HL-60 (cell line): ENCODE results near the gene CADM1.

ENCODE experiments used
- DNase-seq, 2 experiments: peaks; one replicate each; pipeline ENCODE4 v3.0.0-alpha.2; 2010 to 2020; ENCODE audit warnings: low read depth in 1 of 2, low spot score in 1 of 2
- H3K27ac ChIP-seq: fragments of 250-450 bp; sonication (Bioruptor Pico); replicated peaks from 2 replicates; pipeline ENCODE4 v1.5.1; 2020; ENCODE audit warnings: mild to moderate bottlenecking, moderate library complexity
- H3K27me3 ChIP-seq: fragments of 250-450 bp; sonication (Bioruptor Pico); 2 replicates; pipeline ENCODE4 v1.5.1; 2021; ENCODE audit warnings: mild to moderate bottlenecking, moderate library complexity; ENCODE audit not compliant: insufficient read depth, poor library complexity, severe bottlenecking
- H3K4me3 ChIP-seq: replicated peaks from 2 replicates; pipeline ENCODE4 v1.5.1; 2011; ENCODE audit warnings: mild to moderate bottlenecking, control low read depth, low read length; ENCODE audit not compliant: insufficient read depth
- CTCF ChIP-seq: IDR thresholded peaks from one replicate; pipeline ENCODE4 v1.5.1; 2011; ENCODE audit warnings: low read length, control low read depth, inconsistent platforms; ENCODE audit not compliant: insufficient read depth
- GABPA ChIP-seq: IDR thresholded peaks from 2 replicates; pipeline ENCODE4 v1.6.1; 2012; ENCODE audit warnings: low read depth
- POLR2AphosphoS5 ChIP-seq: IDR thresholded peaks from 2 replicates; pipeline ENCODE4 v1.6.1; 2012; ENCODE audit warnings: low read depth
- REST ChIP-seq: IDR thresholded peaks from 2 replicates; pipeline ENCODE4 v1.6.1; 2012; ENCODE audit warnings: low read depth; ENCODE audit not compliant: insufficient replicate concordance
- SPI1 ChIP-seq: IDR thresholded peaks from 2 replicates; pipeline ENCODE4 v1.6.1; 2012; ENCODE audit warnings: low read depth, mild to moderate bottlenecking, borderline replicate concordance

CADM1 gene

DNA sequence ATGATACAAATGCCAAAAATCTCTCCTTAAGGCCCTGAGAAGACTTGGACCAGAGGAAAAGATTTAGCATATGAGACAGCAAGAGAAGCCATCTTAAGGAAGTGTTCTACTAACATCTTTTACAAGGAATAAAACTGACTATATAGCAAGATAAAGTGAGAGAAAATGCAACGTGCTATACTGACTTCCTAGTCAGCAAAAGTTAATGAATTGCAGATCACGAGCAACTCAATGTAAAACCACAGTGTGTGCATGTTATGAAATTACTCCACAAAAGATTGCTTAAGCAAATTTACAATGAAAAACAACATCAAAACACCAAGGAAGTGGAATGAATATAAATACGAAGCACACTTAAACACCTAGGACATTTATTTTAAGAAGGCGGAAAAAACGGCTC lies 187.5 kb downstream of the CADM1 start:
- Histone ChIP-seq H3K27ac (no peak overlapping the region), H3K4me3 (no peak overlapping the region), H3K27me3 (peaks cover 8% of the 10 kb centered on the region)
- TF ChIP-seq GABPA, result no peak
- no peak for TF ChIP-seq CTCF
- TF ChIP-seq POLR2AphosphoS5, result no peak
- TF ChIP-seq SPI1, result no peak
- TF ChIP-seq REST, result no peak
- no peak for DNase-seq

GRCh38 chr11:115314330-115314920 lies 189.8 kb downstream of the CADM1 start:
- no peak for DNase-seq
- Histone ChIP-seq H3K4me3 (no peak overlapping the region), H3K27ac (no peak overlapping the region), H3K27me3 (peaks cover 10% of the 10 kb centered on the region)
- TF ChIP-seq SPI1, result no peak
- no peak for TF ChIP-seq CTCF
- no peak for TF ChIP-seq REST
- no peak for TF ChIP-seq GABPA
- no peak for TF ChIP-seq POLR2AphosphoS5

GRCh38 chr11:115313224-115313838 lies 190.9 kb downstream of the CADM1 start:
- DNase-seq, result no peak
- Histone ChIP-seq H3K4me3 (no peak overlapping the region), H3K27me3 (peaks cover 10% of the 10 kb centered on the region), H3K27ac (no peak overlapping the region)
- no peak for TF ChIP-seq GABPA
- TF ChIP-seq REST, result no peak
- TF ChIP-seq SPI1, result no peak
- TF ChIP-seq POLR2AphosphoS5, result no peak
- no peak for TF ChIP-seq CTCF
